Activated naive CD4-positive, alpha-beta T cell treated with anti-CD3 and anti-CD28 coated beads, Interleukin-2, amount 50 U/mL, for 16 hours (primary cell): ENCODE data around the gene SRCIN1.

ENCODE experiments used
- DNase-seq: peaks from one replicate; pipeline ENCODE4 v3.0.0-alpha.2; 2020

SRCIN1 gene

GRCh38 chr17:38598995-38599394, 6.8 kb downstream of the SRCIN1 start:
- DNase-seq: no peak

GRCh38 chr17:38598536-38598935, 7.2 kb downstream of the SRCIN1 start:
- peak; percentile 29 for DNase-seq

GRCh38 chr17:38597375-38597774, 8.4 kb downstream of the SRCIN1 start:
- DNase-seq: no peak

GRCh38 chr17:38596651-38597050, 9.1 kb downstream of the SRCIN1 start:
- no peak for DNase-seq

- DNase-seq: no peak
Observed at GRCh38 chr17:38595892-38596291, 9.9 kb downstream of the SRCIN1 start.

- DNase-seq: no peak
Observed at GRCh38 chr17:38594152-38594551, 11.6 kb downstream of the SRCIN1 start.

- no peak for DNase-seq
Observed at GRCh38 chr17:38592487-38592886, 13.3 kb downstream of the SRCIN1 start.

- DNase-seq: no peak
Observed at GRCh38 chr17:38591759-38592241, 14.0 kb downstream of the SRCIN1 start.

GRCh38 chr17:38590988-38591758, 14.6 kb downstream of the SRCIN1 start:
- no peak for DNase-seq

- no peak for DNase-seq
Observed at GRCh38 chr17:38589462-38590114, 16.2 kb downstream of the SRCIN1 start.

- DNase-seq: no peak
Observed at GRCh38 chr17:38588788-38589174, 17.0 kb downstream of the SRCIN1 start.

- DNase-seq: no peak
Observed at GRCh38 chr17:38587947-38588787, 17.6 kb downstream of the SRCIN1 start.

GRCh38 chr17:38587203-38587602, 18.5 kb downstream of the SRCIN1 start:
- no peak for DNase-seq

- DNase-seq: no peak
Observed at GRCh38 chr17:38586788-38587187, 19.0 kb downstream of the SRCIN1 start.

GRCh38 chr17:38585918-38586529, 19.7 kb downstream of the SRCIN1 start:
- no peak for DNase-seq

- no peak for DNase-seq
Observed at GRCh38 chr17:38585056-38585917, 20.5 kb downstream of the SRCIN1 start.

- DNase-seq: peak; percentile 60
Observed at GRCh38 chr17:38584350-38584925, 21.3 kb downstream of the SRCIN1 start.

- DNase-seq: no peak
Observed at GRCh38 chr17:38583828-38584349, 21.9 kb downstream of the SRCIN1 start.

GRCh38 chr17:38583176-38583575, 22.6 kb downstream of the SRCIN1 start:
- DNase-seq: no peak

- DNase-seq: no peak
Observed at GRCh38 chr17:38582069-38582468, 23.7 kb downstream of the SRCIN1 start.

GRCh38 chr17:38579934-38580333, 25.8 kb downstream of the SRCIN1 start:
- DNase-seq: no peak
